Measurements from ENCODE around the gene AUTS2.

GRCh38 chr7:69770613-69771012, 172.3 kb downstream of the AUTS2 start:
- TF ChIP-seq CTCF (conservative IDR thresholded peaks at IDR 0.05; ENCODE audit: low read depth, low read length): no peak
- no peak for TF ChIP-seq EZH2 (IDR thresholded peaks at IDR 0.05; ENCODE audit: borderline replicate concordance, low read depth, low read length, poor library complexity, severe bottlenecking)

Data from A673 (cell line).